HEK293 (cell line): ENCODE results near the gene SLC9C1.

ENCODE experiments used
- CTCF ChIA-PET: fragments of 350-600 bp; formaldehyde crosslinking; extraction: SDS; loops from one replicate; lab custom pipeline; 2021; ENCODE audit warnings: antibody characterized with exemption; lab: Yijun Ruan, JAX
- POLR2A ChIA-PET: fragments of 300-600 bp; formaldehyde crosslinking; extraction: SDS; loops from one replicate; lab custom pipeline; 2020; ENCODE audit warnings: antibody characterized with exemption, inconsistent platforms; lab: Yijun Ruan, JAX
- H3K27ac ChIP-seq: fragments of 200-500 bp; sonication (Bioruptor generic); 2 replicates; pipeline ENCODE4 v1.5.1; 2014; ENCODE audit warnings: low read depth, low read length, control low read depth, inconsistent platforms; ENCODE audit errors: extremely low read depth
- H3K36me3 ChIP-seq, 2 experiments: fragments of 200-500 bp in 1 of 2; sonication (Bioruptor generic) in 1 of 2; 1 replicate in 1 of 2; 2 replicates in 1 of 2; pipeline ENCODE4 v1.5.1; 2014 to 2017; ENCODE audit warnings: inconsistent platforms in 2 of 2, low read length in 2 of 2; ENCODE audit not compliant: control insufficient read depth in 2 of 2, insufficient read depth in 1 of 2
- H3K4me1 ChIP-seq: fragments of 200-500 bp; sonication (Bioruptor generic); 2 replicates; pipeline ENCODE4 v1.5.1; 2014; ENCODE audit warnings: mild to moderate bottlenecking, low read length, inconsistent platforms; ENCODE audit not compliant: control insufficient read depth, insufficient read depth
- H3K4me3 ChIP-seq: 2 replicates; pipeline ENCODE4 v1.5.1; 2011; ENCODE audit warnings: low read depth, mild to moderate bottlenecking, control low read depth, low read length, moderate library complexity
- H3K9me3 ChIP-seq: fragments of 200-500 bp; sonication (Bioruptor generic); 2 replicates; pipeline ENCODE4 v1.5.1; 2014; ENCODE audit warnings: low read depth, low read length, inconsistent platforms; ENCODE audit not compliant: control insufficient read depth, insufficient read depth
- BCL11A ChIP-seq: fragments of 450-650 bp; formaldehyde crosslinking; IDR thresholded peaks from 2 replicates; pipeline ENCODE4 v1.5.1; 2016; ENCODE audit warnings: low read depth, missing biosample characterization, missing genetic modification characterization
- GLIS2 ChIP-seq: fragments of 450-650 bp; formaldehyde crosslinking; IDR thresholded peaks from 2 replicates; pipeline ENCODE4 v1.5.1; 2016; ENCODE audit warnings: missing biosample characterization, missing genetic modification characterization
- KLF10 ChIP-seq: fragments of 450-650 bp; IDR thresholded peaks from 2 replicates; pipeline ENCODE4 v1.5.1; 2018; ENCODE audit warnings: missing biosample characterization, mild to moderate bottlenecking, missing genetic modification characterization
- KLF8 ChIP-seq: fragments of 450-650 bp; formaldehyde crosslinking; IDR thresholded peaks from 2 replicates; pipeline ENCODE4 v1.5.1; 2016; ENCODE audit warnings: missing biosample characterization, missing genetic modification characterization
- PATZ1 ChIP-seq: fragments of 450-650 bp; formaldehyde crosslinking; IDR thresholded peaks from 2 replicates; pipeline ENCODE4 v1.5.1; 2016; ENCODE audit warnings: missing biosample characterization, missing genetic modification characterization
- PBX3 ChIP-seq: sonication (generic); formaldehyde crosslinking; IDR thresholded peaks from 2 replicates; pipeline ENCODE4 v1.8.1; 2022; ENCODE audit warnings: mild to moderate bottlenecking, moderate library complexity, missing genetic modification reagents
- PRDM4 ChIP-seq: fragments of 450-650 bp; formaldehyde crosslinking; IDR thresholded peaks from 2 replicates; pipeline ENCODE4 v1.5.1; 2017; ENCODE audit warnings: missing biosample characterization, missing genetic modification characterization
- SALL2 ChIP-seq: fragments of 450-650 bp; formaldehyde crosslinking; IDR thresholded peaks from 2 replicates; pipeline ENCODE4 v1.5.0; 2017; ENCODE audit warnings: missing biosample characterization, mild to moderate bottlenecking, missing genetic modification characterization, borderline replicate concordance
- SP7 ChIP-seq: fragments of 450-650 bp; formaldehyde crosslinking; IDR thresholded peaks from 2 replicates; pipeline ENCODE4 v1.5.1; 2016; ENCODE audit warnings: missing biosample characterization, missing genetic modification characterization
- ZEB2 ChIP-seq: fragments of 450-650 bp; formaldehyde crosslinking; IDR thresholded peaks from 2 replicates; pipeline ENCODE4 v1.5.1; 2016; ENCODE audit warnings: missing biosample characterization, missing genetic modification characterization
- ZFP37 ChIP-seq: fragments of 450-650 bp; formaldehyde crosslinking; IDR thresholded peaks from 2 replicates; pipeline ENCODE4 v1.5.1; 2016; ENCODE audit warnings: missing biosample characterization, missing genetic modification characterization
- ZFP41 ChIP-seq: fragments of 450-650 bp; formaldehyde crosslinking; IDR thresholded peaks from 2 replicates; pipeline ENCODE4 v1.5.1; 2016; ENCODE audit warnings: missing biosample characterization, missing genetic modification characterization, borderline replicate concordance
- ZNF18 ChIP-seq: fragments of 450-650 bp; formaldehyde crosslinking; IDR thresholded peaks from 2 replicates; pipeline ENCODE4 v1.5.1; 2016; ENCODE audit warnings: missing biosample characterization, missing genetic modification characterization
- ZNF223 ChIP-seq: fragments of 450-650 bp; formaldehyde crosslinking; IDR thresholded peaks from 2 replicates; pipeline ENCODE4 v1.5.1; 2016; ENCODE audit warnings: missing biosample characterization, missing genetic modification characterization
- ZNF362 ChIP-seq: fragments of 450-650 bp; formaldehyde crosslinking; IDR thresholded peaks from 2 replicates; pipeline ENCODE4 v1.5.1; 2016; ENCODE audit warnings: missing biosample characterization, missing genetic modification characterization
- ZNF391 ChIP-seq: fragments of 450-650 bp; formaldehyde crosslinking; IDR thresholded peaks from 2 replicates; pipeline ENCODE4 v1.5.1; 2016; ENCODE audit warnings: low read depth, missing biosample characterization, missing genetic modification characterization, borderline replicate concordance
- ZNF488 ChIP-seq: fragments of 450-650 bp; formaldehyde crosslinking; IDR thresholded peaks from 2 replicates; pipeline ENCODE4 v1.5.1; 2016; ENCODE audit warnings: missing biosample characterization, missing genetic modification characterization
- ZNF501 ChIP-seq: fragments of 450-650 bp; formaldehyde crosslinking; IDR thresholded peaks from 2 replicates; pipeline ENCODE4 v1.5.1; 2016; ENCODE audit warnings: missing biosample characterization, missing genetic modification characterization
- ZNF548 ChIP-seq: fragments of 450-650 bp; formaldehyde crosslinking; IDR thresholded peaks from 2 replicates; pipeline ENCODE4 v1.5.1; 2016; ENCODE audit warnings: missing biosample characterization, missing genetic modification characterization
- ZNF561 ChIP-seq: fragments of 450-650 bp; IDR thresholded peaks from 2 replicates; pipeline ENCODE4 v1.5.1; 2018; ENCODE audit warnings: missing biosample characterization, missing genetic modification characterization, borderline replicate concordance
- ZNF585B ChIP-seq: fragments of 450-650 bp; formaldehyde crosslinking; IDR thresholded peaks from 2 replicates; pipeline ENCODE4 v1.5.1; 2016; ENCODE audit warnings: missing biosample characterization, missing genetic modification characterization
- ZNF624 ChIP-seq: fragments of 450-650 bp; formaldehyde crosslinking; IDR thresholded peaks from 2 replicates; pipeline ENCODE4 v1.5.1; 2017; ENCODE audit warnings: missing biosample characterization, missing genetic modification characterization
- ZNF664 ChIP-seq: fragments of 450-650 bp; formaldehyde crosslinking; IDR thresholded peaks from 2 replicates; pipeline ENCODE4 v1.5.1; 2016; ENCODE audit warnings: missing biosample characterization, missing genetic modification characterization
- ZNF670 ChIP-seq: fragments of 450-650 bp; formaldehyde crosslinking; IDR thresholded peaks from 2 replicates; pipeline ENCODE4 v1.5.1; 2016; ENCODE audit warnings: missing biosample characterization, missing genetic modification characterization, low read depth
- ZNF791 ChIP-seq: fragments of 450-650 bp; formaldehyde crosslinking; IDR thresholded peaks from 2 replicates; pipeline ENCODE4 v1.5.1; 2016; ENCODE audit warnings: missing biosample characterization, missing genetic modification characterization

Gene SLC9C1

GRCh38 chr3:112115161-112115739 lies 178.8 kb downstream of the SLC9C1 start:
- no peaks in the 10 kb centered on the region for H3K4me1 ChIP-seq
- no peaks in the 10 kb centered on the region for H3K9me3 ChIP-seq
- TF ChIP-seq SALL2 (tag by site-specific recombination) (no peak), SP7 (tag by site-specific recombination) (no peak), ZNF548 (tag by site-specific recombination) (no peak), GLIS2 (no peak), ZNF664 (tag by site-specific recombination) (no peak), ZNF18 (tag by site-specific recombination) (no peak), PBX3 (CRISPR knock-in tag) (no peak), ZNF585B (no peak), ZNF391 (tag by site-specific recombination) (no peak), ZNF501 (tag by site-specific recombination) (no peak), ZNF223 (tag by site-specific recombination) (no peak), BCL11A (tag by site-specific recombination) (no peak), KLF10 (tag by site-specific recombination) (no peak), PATZ1 (tag by site-specific recombination) (no peak), ZEB2 (tag by site-specific recombination) (no peak), ZNF791 (tag by site-specific recombination) (no peak)
- ChIA-PET CTCF (no interaction called here), POLR2A (no interaction called here)
- no peak overlapping the region for H3K27ac ChIP-seq
- no peak overlapping the region for H3K4me3 ChIP-seq
- peaks cover 0 to 73% of the 10 kb centered on the region in 2 experiments; a peak in 2 of 3 replicates for H3K36me3 ChIP-seq

GRCh38 chr3:112114576-112115160 lies 179.3 kb downstream of the SLC9C1 start:
- ChIA-PET POLR2A (interaction anchor here (1.0 kb wide), 1 partner anchor 23 kb away, joined by 3 read pairs; no protein-coding TSS in a partner anchor), CTCF (no interaction called here)
- Histone ChIP-seq H3K27ac (no peak overlapping the region), H3K9me3 (no peaks in the 10 kb centered on the region), H3K36me3 (peaks cover 0 to 69% of the 10 kb centered on the region in 2 experiments; a peak in 2 of 3 replicates), H3K4me3 (no peak overlapping the region), H3K4me1 (no peaks in the 10 kb centered on the region)
- TF ChIP-seq ZNF670 (tag by site-specific recombination) (no peak), KLF8 (tag by site-specific recombination) (no peak), ZFP37 (no peak), ZNF624 (no peak), ZNF561 (no peak), ZFP41 (tag by site-specific recombination) (no peak), ZNF223 (tag by site-specific recombination) (no peak), ZNF362 (no peak), PRDM4 (tag by site-specific recombination) (no peak), ZNF488 (no peak)
